GM19328 (cell line): Measurements from ENCODE around the gene ABLIM1.

Source experiments
- ATAC-seq: cut with Tn5 transposase; IDR thresholded peaks from one replicate; pipeline ENCODE4 v1.9.1; 2021; ENCODE audit warnings: mild to moderate bottlenecking, moderate library complexity; ENCODE audit not compliant: unreplicated experiment

The ABLIM1 gene

DNA sequence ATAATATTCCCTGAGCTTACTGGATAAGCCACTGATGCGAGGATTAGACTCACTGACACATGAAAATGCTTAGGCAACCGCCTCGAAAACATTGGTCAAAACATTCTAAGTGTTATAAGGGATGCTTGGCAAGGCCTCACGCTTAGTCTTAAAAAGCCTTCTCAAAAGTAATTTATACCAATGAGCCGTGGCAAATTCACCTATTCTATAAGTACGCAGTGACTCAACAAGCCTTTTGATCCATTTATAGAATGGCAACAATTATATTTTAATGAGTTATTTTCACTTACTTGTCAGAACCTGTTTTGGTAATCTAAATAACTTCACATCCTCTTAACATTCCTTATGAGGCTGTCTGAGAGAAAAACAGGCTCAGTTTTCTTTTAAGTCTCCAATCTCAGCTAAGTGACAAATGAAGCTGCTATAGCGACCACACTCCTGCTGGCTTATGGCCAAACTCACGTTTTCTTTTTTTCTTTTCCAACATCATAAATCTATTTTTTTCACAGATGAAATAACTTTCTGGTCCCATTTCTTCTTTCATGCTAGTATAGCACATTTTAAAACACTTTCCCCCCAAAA lies 132.6 kb downstream of the ABLIM1 start:
- ATAC-seq, result no peak

DNA sequence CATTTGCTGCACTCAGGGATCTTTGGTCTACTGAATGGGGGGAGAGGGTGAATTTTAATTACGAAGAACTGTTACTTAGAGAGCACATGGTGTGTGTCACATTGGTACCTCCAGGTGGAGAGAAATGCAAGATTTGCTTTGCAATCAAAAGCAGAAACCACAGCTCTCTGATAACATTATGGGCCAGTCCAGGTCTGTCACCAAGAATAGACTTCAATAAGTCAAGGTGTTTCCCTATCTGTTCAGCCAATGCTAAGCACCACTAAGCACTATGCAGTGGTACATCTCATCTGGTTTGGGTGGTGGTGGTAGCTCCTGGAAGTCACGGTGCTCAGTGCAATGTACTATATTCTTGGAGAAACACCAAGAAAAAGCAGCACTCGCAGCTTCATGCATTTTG lies 134.2 kb downstream of the ABLIM1 start:
- ATAC-seq, result no peak

DNA sequence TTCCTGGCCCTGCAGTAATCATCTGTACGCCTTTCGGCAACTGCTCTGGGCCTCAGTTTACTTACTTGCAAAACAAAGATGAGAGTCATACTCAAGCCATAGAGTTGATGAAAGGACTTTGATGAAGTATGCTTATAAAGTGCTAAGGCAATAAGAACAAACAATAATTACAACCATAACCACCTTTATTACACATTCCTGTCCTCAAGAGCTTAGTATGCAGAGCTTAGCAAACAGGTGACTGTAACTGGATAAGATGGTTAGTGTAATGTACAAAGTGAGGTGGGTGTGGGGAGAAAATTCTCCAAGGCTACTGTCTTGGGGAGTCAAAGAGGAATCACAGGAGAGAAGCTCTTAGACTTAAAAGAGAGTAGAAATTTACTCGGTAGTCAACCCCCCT lies 136.8 kb downstream of the ABLIM1 start:
- ATAC-seq, result no peak

DNA sequence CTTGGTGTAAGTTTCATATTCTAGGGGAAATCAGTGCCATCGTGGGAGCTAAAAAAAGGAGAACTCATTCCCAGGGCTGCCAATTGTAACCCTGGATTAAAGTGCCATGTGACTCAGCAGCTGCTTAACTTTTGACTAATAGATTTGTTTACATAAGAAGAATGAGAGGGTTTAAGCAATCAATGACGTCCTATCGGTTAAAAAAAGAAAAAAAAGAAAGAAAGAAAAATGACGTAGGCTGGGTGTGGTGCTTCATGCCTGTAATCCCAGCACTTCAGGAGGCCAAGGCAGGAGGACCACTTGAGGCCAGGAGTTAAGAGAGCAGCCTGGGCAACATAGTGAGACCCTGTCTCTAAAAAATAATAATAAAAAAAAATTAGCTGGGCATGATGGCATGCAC lies 137.6 kb downstream of the ABLIM1 start:
- no peak for ATAC-seq

DNA sequence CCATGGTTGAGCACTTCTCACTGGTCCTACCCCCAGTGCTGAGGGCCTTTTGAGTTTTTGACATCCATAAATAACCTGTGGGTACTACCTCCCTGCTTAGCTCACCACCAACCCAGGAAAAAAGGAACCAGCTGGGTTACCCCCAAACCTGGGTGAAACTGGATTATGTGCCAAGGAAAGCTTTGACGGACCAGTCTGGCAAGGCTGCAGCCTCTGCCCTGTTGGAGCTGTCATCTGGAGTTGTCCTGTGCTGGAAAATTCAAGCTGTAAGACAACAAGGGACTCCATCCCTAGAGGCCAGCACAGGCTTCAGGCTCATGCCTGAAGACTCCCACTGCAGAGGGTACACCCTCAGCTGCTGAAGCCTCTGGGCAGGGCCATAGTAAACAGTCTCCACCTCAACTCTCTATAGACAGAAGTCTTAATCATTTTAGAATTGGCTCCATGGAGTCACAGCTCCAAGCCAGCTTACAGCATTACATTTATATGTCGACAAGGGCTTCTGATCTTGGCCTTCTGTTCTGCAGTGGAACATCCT lies 138.2 kb downstream of the ABLIM1 start:
- no peak for ATAC-seq

DNA sequence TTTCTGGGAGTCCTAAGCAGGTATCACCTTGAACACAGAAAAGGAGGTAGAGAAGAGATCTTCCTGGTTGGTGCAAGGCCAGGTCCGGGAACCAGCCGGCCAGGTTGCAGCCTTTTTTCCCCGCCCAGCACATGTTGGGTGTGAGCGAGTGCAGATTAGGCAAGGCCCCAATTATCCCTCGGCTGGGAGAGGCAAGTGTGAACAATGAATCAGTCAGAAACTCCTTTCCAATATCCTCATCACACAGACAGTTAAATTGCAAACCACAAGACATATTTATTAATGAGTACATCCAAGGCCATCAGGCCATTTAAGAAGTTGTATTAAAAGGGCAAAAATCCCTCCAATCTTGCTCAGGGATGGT lies 138.8 kb downstream of the ABLIM1 start:
- no peak for ATAC-seq

DNA sequence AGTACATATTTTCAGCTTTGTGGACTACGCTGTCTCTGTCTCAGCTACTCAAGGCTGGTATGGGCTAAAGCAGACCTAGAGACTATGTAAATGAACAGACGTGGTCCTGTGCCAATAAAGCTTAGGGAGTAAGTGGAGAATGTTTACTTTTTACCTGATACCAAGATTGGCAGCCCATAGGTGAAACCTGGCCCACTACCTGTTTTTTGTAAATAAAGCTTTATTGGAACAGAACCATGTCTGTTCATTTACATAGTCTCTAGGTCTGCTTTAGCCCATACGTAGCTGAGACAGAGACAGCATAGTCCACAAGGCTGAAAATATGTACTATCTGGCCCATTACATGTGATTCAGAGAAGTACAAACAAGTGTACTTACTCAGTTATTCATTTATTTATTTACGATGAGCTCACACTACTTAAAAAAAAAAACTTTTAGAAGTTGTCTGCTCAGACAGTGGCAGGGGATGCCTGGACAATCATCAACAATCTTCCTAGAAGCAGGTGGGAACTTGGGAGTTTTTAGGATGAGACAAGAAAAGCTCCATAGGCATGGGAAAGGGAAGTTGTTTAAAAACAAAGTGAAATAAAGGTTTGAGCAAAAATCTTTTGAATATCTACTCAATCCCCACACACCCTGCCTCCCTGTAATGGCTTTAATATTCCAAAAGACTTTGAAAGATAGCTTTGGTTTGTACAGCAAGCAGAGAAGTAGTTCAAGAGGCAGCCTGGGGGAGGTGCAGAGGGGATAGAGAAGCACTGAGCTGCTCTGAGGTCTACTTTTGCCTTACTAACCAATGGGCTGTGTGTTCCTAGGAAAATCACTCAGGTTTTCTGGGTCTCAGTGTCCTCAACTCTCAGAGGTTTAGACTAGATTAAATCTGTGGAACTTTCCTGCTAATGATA lies 139.4 kb downstream of the ABLIM1 start:
- no peak for ATAC-seq

DNA sequence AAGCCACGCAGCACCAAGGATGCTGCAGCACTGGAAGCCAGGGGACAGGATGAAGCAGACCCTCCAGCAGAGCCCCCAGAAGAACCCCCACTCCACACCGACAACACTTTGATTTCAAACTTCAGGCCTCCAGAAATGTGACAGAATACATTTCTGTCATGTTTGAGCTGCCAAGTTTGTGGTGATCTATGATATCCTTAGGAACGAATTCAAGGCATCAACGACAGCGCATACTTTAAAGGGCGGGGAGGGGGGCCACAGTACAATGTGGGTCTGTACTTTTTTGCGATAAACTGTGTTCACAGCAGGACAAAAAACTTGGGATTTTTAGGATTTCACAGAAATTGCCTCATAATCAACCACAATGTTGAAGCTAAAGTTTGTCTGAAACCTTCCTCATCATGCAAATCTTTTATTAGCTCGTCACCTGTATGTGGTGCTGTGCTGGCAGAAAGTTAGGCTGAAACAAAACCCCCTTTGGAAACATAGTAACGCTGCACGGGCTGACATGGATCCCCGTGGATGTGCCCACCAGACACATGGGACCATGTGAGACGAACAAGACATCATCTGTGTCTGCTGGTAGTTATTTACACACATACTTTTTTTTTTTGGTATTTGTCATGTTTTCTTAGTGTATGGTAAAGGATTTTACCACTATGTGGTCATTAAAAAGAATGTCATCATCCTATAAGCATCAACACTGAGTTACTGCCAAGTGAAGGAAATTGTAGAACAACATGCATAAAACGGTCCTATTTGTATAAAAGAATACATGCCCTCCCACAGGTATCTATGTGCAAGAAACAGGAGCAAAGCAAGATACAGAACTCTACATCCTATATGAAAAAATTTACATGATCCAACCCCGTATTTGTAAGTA lies 140.5 kb downstream of the ABLIM1 start:
- no peak for ATAC-seq

DNA sequence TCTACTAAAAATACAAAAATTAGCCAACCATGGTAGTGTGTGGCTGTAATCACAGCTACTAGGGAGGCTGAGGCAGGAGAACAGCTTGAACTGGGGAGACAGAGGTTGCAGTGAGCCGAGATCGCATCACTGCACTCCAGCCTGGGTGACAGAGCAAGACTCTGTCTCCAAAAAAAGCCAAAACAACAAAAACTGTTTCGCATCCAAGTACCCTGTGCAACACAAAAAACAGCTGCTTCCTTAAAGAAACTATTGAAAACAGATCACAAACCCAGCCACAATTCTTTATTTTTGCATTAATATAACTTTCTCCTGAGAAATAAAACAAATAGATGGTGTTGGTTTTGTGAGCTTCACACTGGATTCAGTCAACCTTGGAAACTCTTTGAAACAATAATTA lies 141.7 kb downstream of the ABLIM1 start:
- no peak for ATAC-seq

DNA sequence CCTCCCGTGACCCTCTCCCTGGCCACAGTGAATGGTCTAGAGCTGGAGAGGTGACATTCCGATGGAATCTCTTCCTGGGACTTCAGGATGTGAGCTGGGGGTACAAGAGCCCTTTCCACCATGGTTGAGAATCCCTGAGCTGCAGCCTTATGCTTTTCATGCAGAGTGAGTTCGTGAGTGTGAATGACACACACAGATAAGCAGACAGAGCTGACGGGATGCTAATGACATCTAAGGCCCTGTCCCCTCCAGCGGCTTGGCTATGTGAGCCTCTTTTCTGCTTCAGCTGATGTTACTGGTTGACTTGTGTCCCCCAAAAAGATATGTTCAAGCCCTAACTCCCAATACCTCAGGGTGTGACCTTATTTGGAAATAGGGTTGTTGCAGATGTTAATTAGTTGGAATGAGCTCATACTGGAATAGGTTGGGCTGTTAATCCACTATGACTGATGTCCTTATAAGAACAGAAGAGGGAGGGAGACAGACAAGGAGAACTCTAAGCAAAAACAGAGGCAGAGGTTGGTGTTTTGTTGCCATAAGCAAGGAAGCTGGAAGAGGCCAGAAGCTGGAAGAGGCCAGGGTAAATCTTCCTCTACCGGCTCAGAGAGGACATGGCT lies 142.7 kb downstream of the ABLIM1 start:
- no peak for ATAC-seq

DNA sequence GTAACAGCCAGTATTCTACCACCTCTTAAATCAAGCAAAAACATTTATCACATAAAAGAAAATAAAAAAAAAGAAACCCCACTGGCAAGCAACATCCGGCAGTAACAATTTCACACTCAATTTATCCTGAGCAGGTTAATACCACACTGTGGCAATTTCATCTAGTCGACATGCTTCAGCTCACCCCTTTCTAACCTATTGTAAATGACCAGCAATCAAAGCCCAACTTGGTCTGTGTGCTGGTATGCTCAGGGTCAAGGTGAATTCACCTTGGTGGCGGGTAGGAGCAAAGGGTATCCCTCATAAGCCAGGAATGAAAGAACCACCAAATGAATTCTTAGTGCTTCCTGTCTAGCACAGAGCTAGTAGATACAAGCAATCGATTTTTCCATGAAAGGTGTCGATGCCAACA lies 144.7 kb downstream of the ABLIM1 start:
- ATAC-seq, result no peak

DNA sequence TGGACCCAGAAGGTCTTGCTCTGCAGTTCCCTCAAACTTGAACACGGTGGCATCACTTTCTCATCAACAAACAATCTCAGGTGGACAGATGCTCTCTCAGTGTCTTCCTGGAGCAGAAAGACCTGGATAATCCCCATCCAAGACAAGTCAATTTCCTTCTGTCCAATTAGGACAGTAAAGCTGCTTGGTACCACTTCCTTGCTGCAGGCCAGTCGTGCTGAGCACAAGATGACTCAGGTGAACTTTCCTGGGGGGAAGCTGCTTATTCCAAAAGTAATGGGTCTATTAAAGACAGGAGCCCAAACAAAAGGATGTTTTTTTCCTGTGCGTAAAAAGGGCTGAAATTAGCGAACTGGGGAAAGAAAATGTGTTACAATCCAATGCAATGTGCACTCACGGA lies 146.2 kb downstream of the ABLIM1 start:
- ATAC-seq, result no peak

DNA sequence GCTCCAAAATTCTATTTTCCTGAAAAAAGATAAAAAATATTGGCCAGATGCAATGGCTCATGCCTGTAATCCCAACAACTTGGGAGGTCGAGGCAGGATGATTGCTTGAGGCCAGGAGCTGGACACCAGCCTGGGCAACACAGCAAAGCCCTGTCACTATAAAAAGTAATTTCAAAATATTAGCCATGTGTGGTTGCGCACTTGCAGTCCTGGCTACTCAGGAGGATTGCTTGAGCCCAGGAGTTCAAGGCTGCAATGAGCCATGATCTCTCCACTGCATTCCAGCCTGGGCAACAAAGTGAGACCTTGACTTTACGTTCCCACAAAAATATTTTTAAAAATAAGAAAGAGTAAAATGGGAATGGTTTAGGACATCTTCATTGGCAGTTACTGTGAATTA lies 149.7 kb downstream of the ABLIM1 start:
- ATAC-seq, result no peak

DNA sequence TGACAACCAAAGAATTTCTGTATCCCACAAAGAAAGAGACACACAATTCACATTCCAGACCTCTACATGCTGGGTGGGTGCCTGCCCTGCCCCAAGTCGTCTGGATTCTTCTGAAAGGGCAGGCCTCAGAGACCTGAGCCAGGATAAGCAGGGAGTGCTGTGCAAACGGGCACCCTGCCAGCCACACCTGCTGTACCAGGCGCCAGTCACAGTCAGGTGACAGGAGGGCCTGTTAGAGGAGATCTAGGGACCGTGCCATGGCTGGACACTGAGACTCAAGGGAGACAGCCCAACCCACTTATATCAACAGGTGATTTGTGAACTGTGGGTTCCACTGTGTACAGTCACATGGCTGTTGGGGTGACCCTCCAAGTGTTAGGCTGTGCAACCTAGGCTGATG lies 150.6 kb downstream of the ABLIM1 start:
- ATAC-seq, result no peak

DNA sequence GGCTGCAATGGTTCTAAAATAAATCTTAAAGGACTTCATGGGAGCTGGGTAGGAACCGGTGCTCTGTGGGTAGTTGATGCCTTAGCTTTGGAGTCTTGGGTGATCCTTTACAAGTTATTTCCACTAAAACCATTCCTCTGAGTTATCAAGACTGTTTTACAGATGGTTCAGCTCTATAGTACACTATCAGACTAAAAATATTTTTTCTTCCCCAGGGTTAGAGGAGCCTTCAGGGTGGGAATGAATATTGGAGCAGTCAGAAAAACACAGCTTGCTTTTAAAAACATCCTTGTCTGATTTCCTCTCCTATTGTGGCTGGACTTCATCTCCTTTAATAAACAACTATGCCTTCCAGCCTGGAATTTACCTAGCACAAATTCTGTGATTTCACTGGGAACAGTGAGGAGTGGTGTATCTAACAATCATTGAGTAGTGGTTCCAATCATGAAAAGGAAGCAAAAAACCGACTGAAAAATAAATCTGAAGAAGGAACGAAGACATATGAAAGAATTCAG lies 151.1 kb downstream of the ABLIM1 start:
- ATAC-seq, result no peak

DNA sequence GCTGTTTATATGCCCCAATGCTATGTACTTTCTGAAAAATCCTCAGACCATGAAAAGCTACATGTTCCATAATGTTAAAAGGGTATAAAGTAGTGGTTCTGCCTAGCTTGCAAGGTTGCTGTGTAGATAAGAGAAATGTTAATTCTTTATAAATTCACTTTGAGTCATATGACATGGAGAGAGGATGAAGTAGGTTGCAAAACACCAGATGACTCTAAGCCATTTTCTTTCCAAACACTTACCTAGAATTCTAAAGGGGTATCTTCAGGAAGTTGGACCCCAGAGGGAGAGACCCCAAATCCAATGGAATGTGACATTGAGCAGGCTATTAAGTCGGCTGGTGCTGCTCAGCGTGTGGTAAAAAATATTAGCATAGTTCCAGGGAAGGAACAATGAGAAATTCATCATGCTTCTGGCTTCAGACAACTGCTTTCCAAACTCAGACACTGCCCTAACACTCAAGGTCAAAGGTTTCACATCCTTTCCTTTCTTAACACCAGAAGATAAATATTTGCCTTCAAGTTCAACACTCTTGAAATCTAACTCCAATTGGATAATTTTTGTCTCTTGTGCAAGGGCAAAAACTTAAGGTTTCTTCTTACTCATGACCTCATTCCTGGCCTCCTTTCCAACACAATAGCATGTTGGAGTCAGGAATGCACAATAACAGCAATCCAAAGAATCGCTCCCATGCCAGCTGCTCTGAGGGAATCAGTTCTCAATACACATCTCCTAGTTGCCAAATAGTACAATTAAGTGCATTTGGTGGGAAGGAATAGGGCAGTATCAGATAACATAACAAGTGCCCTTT lies 153.1 kb downstream of the ABLIM1 start:
- no peak for ATAC-seq

DNA sequence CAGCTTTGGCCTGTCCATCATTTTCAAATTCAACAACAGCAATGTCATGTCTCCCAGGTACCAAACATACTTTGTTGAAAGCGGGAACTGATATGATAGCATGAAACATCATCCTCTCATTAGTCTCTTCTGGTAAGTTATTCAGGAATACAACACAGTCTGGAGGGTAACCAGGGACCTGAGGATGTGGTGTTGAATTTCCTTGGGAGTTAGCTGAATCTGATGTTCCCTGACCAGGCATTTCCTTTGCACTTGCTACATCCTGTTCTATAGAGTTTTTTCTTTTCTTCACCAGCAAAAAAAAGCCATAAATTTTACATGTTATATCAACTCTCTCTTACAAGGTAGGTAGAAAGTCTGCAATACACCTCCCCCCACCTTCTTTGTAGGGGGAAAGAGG lies 156.0 kb downstream of the ABLIM1 start:
- ATAC-seq, result no peak

DNA sequence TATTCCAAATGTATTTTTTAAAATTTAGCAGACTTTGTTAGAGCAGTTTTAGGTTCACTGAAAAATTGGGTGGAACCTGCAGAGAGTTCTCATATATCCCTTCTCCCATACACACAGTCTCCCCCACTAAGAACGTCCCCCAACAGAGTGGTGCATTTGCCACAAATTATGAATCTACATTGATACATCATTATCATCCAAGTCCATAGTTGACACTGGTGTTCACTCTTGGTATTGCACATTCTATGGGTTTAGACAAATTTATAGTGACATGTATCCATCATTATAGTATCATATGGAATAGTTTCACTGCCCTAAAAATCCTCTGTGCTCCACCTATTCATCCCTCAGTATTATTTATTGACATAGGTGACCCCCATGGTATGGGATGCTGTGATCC lies 156.4 kb downstream of the ABLIM1 start:
- ATAC-seq, result no peak

DNA sequence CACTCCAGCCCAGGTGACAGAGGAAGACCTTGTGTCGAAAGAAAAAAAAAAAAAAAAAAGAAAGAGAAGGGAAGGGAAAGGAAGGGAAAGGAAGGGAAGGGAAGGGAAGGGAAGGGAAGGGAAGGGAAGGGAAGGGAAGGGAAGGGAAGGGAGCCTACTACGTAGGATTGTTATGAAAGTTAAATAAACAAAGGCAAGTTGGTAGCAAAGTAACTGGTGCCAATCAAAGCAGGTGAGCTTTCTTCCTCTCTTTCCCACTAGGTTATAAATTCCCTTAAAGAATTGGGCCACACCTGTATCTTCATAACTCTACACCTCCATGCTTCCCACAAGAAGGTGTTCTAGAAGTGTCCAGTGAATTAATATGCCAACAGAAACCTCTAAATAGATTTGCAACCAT lies 157.4 kb downstream of the ABLIM1 start:
- ATAC-seq, result no peak

DNA sequence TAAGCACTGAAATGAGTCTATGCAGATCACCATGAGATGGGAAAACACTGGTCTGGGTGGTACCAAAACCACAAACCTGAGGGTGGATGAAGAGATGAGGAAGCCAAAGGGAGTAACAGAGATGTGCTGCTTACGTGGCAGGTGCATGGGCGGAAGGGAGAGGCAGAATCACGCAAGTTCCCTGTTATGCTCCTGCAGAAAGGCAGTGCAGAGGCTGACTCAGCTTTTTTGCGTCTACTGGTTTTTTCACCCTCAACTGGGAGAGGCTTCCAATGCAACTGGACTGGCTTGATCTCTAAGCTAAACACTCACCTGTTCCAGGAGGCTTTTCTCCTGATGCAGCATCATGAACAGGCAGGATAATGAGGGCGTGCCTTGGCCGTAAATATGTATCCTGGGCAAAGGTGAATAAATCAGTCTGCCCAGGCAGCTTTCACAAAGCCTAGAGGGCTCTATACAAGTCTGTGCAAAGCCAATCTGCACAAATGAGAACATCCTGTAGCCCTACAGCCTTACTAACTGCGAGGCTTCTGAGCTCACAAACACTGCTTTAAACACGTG lies 158.4 kb downstream of the ABLIM1 start:
- ATAC-seq, result no peak
